ENCODE results near the gene MOGAT2. TPM values are rescaled to one million over a fixed set of nuclear protein-coding genes. Genes with fewer than 3 reads are reported as not detected.

The MOGAT2 gene
- total and polyA plus RNA-seq, 2 of the 13 experiments (the other 11 are each of a cell fraction or from before 2014, with no cell fraction given), result 27.2 to 27.8 TPM

- TF ChIP-seq ZNF687 (CRISPR knock-in tag; IDR thresholded peaks at IDR 0.05), result peak; percentile 96
- no peak for TF ChIP-seq ZNF331 (CRISPR knock-in tag; IDR thresholded peaks at IDR 0.05)
- TF ChIP-seq JDP2 (CRISPR knock-in tag; IDR thresholded peaks at IDR 0.05; ENCODE audit: borderline replicate concordance), result no peak
- TF ChIP-seq, protein P1, sequence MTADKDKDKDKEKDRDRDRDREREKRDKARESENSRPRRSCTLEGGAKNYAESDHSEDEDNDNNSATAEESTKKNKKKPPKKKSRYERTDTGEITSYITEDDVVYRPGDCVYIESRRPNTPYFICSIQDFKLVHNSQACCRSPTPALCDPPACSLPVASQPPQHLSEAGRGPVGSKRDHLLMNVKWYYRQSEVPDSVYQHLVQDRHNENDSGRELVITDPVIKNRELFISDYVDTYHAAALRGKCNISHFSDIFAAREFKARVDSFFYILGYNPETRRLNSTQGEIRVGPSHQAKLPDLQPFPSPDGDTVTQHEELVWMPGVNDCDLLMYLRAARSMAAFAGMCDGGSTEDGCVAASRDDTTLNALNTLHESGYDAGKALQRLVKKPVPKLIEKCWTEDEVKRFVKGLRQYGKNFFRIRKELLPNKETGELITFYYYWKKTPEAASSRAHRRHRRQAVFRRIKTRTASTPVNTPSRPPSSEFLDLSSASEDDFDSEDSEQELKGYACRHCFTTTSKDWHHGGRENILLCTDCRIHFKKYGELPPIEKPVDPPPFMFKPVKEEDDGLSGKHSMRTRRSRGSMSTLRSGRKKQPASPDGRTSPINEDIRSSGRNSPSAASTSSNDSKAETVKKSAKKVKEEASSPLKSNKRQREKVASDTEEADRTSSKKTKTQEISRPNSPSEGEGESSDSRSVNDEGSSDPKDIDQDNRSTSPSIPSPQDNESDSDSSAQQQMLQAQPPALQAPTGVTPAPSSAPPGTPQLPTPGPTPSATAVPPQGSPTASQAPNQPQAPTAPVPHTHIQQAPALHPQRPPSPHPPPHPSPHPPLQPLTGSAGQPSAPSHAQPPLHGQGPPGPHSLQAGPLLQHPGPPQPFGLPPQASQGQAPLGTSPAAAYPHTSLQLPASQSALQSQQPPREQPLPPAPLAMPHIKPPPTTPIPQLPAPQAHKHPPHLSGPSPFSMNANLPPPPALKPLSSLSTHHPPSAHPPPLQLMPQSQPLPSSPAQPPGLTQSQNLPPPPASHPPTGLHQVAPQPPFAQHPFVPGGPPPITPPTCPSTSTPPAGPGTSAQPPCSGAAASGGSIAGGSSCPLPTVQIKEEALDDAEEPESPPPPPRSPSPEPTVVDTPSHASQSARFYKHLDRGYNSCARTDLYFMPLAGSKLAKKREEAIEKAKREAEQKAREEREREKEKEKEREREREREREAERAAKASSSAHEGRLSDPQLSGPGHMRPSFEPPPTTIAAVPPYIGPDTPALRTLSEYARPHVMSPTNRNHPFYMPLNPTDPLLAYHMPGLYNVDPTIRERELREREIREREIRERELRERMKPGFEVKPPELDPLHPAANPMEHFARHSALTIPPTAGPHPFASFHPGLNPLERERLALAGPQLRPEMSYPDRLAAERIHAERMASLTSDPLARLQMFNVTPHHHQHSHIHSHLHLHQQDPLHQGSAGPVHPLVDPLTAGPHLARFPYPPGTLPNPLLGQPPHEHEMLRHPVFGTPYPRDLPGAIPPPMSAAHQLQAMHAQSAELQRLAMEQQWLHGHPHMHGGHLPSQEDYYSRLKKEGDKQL (CRISPR knock-in tag; IDR thresholded peaks at IDR 0.05; ENCODE audit: low read depth), result no peak
- peak; percentile 85 for TF ChIP-seq MTA1 (CRISPR knock-in tag; IDR thresholded peaks at IDR 0.05; ENCODE audit: borderline replicate concordance)
- no peak for TF ChIP-seq ZBTB26 (CRISPR knock-in tag; IDR thresholded peaks at IDR 0.05; ENCODE audit: borderline replicate concordance)
- no peak for TF ChIP-seq ZNF713 (CRISPR knock-in tag; IDR thresholded peaks at IDR 0.05)
- no peak for TF ChIP-seq SRSF1 (optimal IDR thresholded peaks at IDR 0.05; ENCODE audit: low read depth, low read length)
- TF ChIP-seq ZNF564 (CRISPR knock-in tag; IDR thresholded peaks at IDR 0.05), result no peak
- no peak for TF ChIP-seq ZNF639 (CRISPR knock-in tag; conservative IDR thresholded peaks at IDR 0.05)
- TF ChIP-seq ZNF224 (CRISPR knock-in tag; IDR thresholded peaks at IDR 0.05), result no peak
- TF ChIP-seq ZNF749 (CRISPR knock-in tag; IDR thresholded peaks at IDR 0.05; ENCODE audit: borderline replicate concordance), result no peak
- peak; percentile 69 for TF ChIP-seq POGZ (CRISPR knock-in tag; IDR thresholded peaks at IDR 0.05)
- no peak; the same call in 1 of the 2 replicates for TF ChIP-seq JUND (CRISPR knock-in tag; IDR thresholded peaks at IDR 0.05)
- TF ChIP-seq PAWR (CRISPR knock-in tag; IDR thresholded peaks at IDR 0.05; ENCODE audit: borderline replicate concordance), result no peak
Observed at GRCh38 chr11:75721852-75722668, 4.4 kb downstream of the MOGAT2 start (continued).
